GM12864 (cell line): ENCODE results near the gene CYP19A1.

Experiments
- DNase-seq: peaks from one replicate; pipeline ENCODE4 v3.0.0-alpha.2; 2011; ENCODE audit warnings: low read depth
- H3K4me3 ChIP-seq: 2 replicates; pipeline ENCODE4 v1.5.1; 2011; ENCODE audit warnings: mild to moderate bottlenecking, low read depth, low read length, control low read depth
- CTCF ChIP-seq: IDR thresholded peaks from 2 replicates; pipeline ENCODE4 v1.5.1; 2011; ENCODE audit warnings: low read depth, mild to moderate bottlenecking, moderate library complexity, low read length, control low read depth, inconsistent platforms; ENCODE audit errors: missing control alignments

CYP19A1 gene

GRCh38 chr15:51170882-51171633, 167.3 kb downstream of the CYP19A1 start:
- no peak overlapping the region for H3K4me3 ChIP-seq
- TF ChIP-seq CTCF, result no peak
- no peak for DNase-seq

GRCh38 chr15:51168700-51169099, 169.7 kb downstream of the CYP19A1 start:
- no peak for TF ChIP-seq CTCF
- DNase-seq, result no peak
- no peak overlapping the region for H3K4me3 ChIP-seq

- no peak for DNase-seq
- peak; percentile 25 for TF ChIP-seq CTCF
- no peak overlapping the region for H3K4me3 ChIP-seq
These were observed 174.6 kb downstream of the CYP19A1 start for GRCh38 chr15:51163843-51164242.

GRCh38 chr15:51162865-51163762, 175.3 kb downstream of the CYP19A1 start:
- H3K4me3 ChIP-seq, result no peak overlapping the region
- peak; percentile 24 for DNase-seq
- peak; percentile 91 for TF ChIP-seq CTCF

- DNase-seq, result no peak
- H3K4me3 ChIP-seq, result no peak overlapping the region
- TF ChIP-seq CTCF, result no peak
These were observed 176.7 kb downstream of the CYP19A1 start for GRCh38 chr15:51161491-51162220.

- TF ChIP-seq CTCF, result no peak
- H3K4me3 ChIP-seq, result no peak overlapping the region
- no peak for DNase-seq
These were observed 177.9 kb downstream of the CYP19A1 start for GRCh38 chr15:51160484-51160883.
